ENCODE measurements around the gene CTDP1. TPM values are rescaled to one million over a fixed set of nuclear protein-coding genes. Genes with fewer than 3 reads are reported as not detected.

Gene CTDP1
- total RNA-seq, 1 experiment from 2014 or later: 16.1 TPM

DNA sequence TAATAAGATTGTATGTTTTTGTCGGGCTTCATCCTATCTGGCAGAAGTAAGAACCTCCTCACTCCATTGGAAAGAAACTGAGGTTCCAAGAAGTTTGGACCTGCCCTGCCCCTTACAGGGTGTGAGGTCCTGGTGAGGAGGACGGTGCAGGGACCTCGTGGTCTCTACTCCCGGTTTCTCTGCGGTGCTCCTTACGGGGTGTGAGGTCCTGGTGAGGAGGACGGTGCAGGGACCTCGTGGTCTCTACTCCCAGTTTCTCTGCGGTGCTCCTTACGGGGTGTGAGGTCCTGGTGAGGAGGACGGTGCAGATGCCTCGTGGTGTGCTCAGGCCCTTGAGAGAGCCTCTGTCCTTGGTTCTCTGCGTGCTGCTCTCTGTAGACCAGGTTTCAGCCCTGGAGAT is 5.2 kb downstream of the CTDP1 start:
- DNase-seq: no peak
- no peaks in the 10 kb centered on the region for H3K36me3 Mint-ChIP-seq (ENCODE audit: insufficient read depth, unreplicated experiment)
- intact Hi-C loops (cut with micrococcal nuclease; ENCODE audit: unreplicated experiment): no loop called here
- H3K27me3 Mint-ChIP-seq (ENCODE audit: insufficient read depth, unreplicated experiment): no peaks in the 10 kb centered on the region
- no peaks in the 10 kb centered on the region for H3K9me3 Mint-ChIP-seq (ENCODE audit: unreplicated experiment)
- no peaks in the 10 kb centered on the region for H3K9me3 ChIP-seq
- no peaks in the 10 kb centered on the region for H3K27me3 ChIP-seq (replicated peaks; ENCODE audit: control insufficient read depth, insufficient read depth, low read length)
- H3K36me3 ChIP-seq (ENCODE audit: control insufficient read depth, insufficient read depth, low read length): no peaks in the 10 kb centered on the region
- TF ChIP-seq, protein P1, sequence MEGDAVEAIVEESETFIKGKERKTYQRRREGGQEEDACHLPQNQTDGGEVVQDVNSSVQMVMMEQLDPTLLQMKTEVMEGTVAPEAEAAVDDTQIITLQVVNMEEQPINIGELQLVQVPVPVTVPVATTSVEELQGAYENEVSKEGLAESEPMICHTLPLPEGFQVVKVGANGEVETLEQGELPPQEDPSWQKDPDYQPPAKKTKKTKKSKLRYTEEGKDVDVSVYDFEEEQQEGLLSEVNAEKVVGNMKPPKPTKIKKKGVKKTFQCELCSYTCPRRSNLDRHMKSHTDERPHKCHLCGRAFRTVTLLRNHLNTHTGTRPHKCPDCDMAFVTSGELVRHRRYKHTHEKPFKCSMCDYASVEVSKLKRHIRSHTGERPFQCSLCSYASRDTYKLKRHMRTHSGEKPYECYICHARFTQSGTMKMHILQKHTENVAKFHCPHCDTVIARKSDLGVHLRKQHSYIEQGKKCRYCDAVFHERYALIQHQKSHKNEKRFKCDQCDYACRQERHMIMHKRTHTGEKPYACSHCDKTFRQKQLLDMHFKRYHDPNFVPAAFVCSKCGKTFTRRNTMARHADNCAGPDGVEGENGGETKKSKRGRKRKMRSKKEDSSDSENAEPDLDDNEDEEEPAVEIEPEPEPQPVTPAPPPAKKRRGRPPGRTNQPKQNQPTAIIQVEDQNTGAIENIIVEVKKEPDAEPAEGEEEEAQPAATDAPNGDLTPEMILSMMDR (IDR thresholded peaks at IDR 0.05; ENCODE audit: insufficient read depth in 1 of 2, low read depth in 1 of 2, low read length in 1 of 2, severe bottlenecking in 1 of 2, unreplicated experiment in 1 of 2): no peak
- H3K4me1 ChIP-seq: no peaks in the 10 kb centered on the region
- ChIA-PET POLR2A (no interaction called here), CTCF (no interaction called here)
- no peaks in the 10 kb centered on the region for H3K4me1 Mint-ChIP-seq (ENCODE audit: low read depth, unreplicated experiment)
- no peak overlapping the region for H3K4me3 Mint-ChIP-seq (ENCODE audit: unreplicated experiment)
- H3K27ac Mint-ChIP-seq (ENCODE audit: unreplicated experiment): no peak overlapping the region
- BruUV-seq (replicated peaks): no TSS peak
- H3K4me3 ChIP-seq (ENCODE audit: low read depth, low read length): no peak overlapping the region

- H3K9me3 ChIP-seq: no peaks in the 10 kb centered on the region
- Mint-ChIP-seq H3K36me3 (ENCODE audit: insufficient read depth, unreplicated experiment) (no peaks in the 10 kb centered on the region), H3K4me1 (ENCODE audit: low read depth, unreplicated experiment) (no peaks in the 10 kb centered on the region), H3K9me3 (ENCODE audit: unreplicated experiment) (no peaks in the 10 kb centered on the region), H3K4me3 (ENCODE audit: unreplicated experiment) (no peak overlapping the region), H3K27ac (ENCODE audit: unreplicated experiment) (no peak overlapping the region), H3K27me3 (ENCODE audit: insufficient read depth, unreplicated experiment) (no peaks in the 10 kb centered on the region)
- no peaks in the 10 kb centered on the region for H3K27me3 ChIP-seq (replicated peaks; ENCODE audit: control insufficient read depth, insufficient read depth, low read length)
- TF ChIP-seq, protein P1 (IDR thresholded peaks at IDR 0.05; ENCODE audit: insufficient read depth in 1 of 2, low read depth in 1 of 2, low read length in 1 of 2, severe bottlenecking in 1 of 2, unreplicated experiment in 1 of 2): no peak
- H3K4me3 ChIP-seq (ENCODE audit: low read depth, low read length): no peak overlapping the region
- H3K36me3 ChIP-seq (ENCODE audit: control insufficient read depth, insufficient read depth, low read length): no peaks in the 10 kb centered on the region
- no peak for DNase-seq
- no TSS peak for BruUV-seq (replicated peaks)
- no peaks in the 10 kb centered on the region for H3K4me1 ChIP-seq
- POLR2A ChIA-PET: no interaction called here
- CTCF ChIA-PET: no interaction called here
- intact Hi-C loops (cut with micrococcal nuclease; ENCODE audit: unreplicated experiment): no loop called here
Observed at GRCh38 chr18:79685281-79685680, 5.7 kb downstream of the CTDP1 start.

DNA sequence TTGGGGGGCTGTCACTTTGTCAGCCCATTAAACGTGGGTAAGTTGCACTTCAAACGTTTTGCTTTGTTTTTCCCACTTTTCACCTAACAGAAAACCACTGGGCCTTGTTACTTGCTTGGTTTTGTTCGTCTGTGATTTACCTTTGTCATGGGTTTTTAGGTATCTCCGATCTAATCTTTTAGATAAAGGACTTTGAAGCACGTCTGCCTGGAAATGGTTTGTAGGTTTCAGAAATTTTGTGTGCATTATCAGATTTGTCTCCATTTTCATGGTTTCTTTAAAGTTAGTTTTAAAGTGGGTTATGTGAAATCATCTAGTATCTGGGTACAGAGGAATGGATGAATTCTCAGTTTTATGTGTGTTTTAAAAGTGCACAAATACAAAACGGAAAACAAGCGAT is 6.4 kb downstream of the CTDP1 start:
- TF ChIP-seq, protein P1 (IDR thresholded peaks at IDR 0.05; ENCODE audit: insufficient read depth in 1 of 2, low read depth in 1 of 2, low read length in 1 of 2, severe bottlenecking in 1 of 2, unreplicated experiment in 1 of 2): no peak
- Histone ChIP-seq H3K4me3 (ENCODE audit: low read depth, low read length) (no peak overlapping the region), H3K4me1 (no peaks in the 10 kb centered on the region), H3K9me3 (no peaks in the 10 kb centered on the region), H3K36me3 (ENCODE audit: control insufficient read depth, insufficient read depth, low read length) (no peaks in the 10 kb centered on the region), H3K27me3 (replicated peaks; ENCODE audit: control insufficient read depth, insufficient read depth, low read length) (no peaks in the 10 kb centered on the region)
- BruUV-seq (replicated peaks): no TSS peak
- H3K4me1 Mint-ChIP-seq (ENCODE audit: low read depth, unreplicated experiment): no peaks in the 10 kb centered on the region
- intact Hi-C loops (cut with micrococcal nuclease; ENCODE audit: unreplicated experiment): no loop called here
- DNase-seq: no peak
- H3K9me3 Mint-ChIP-seq (ENCODE audit: unreplicated experiment): no peaks in the 10 kb centered on the region
- ChIA-PET POLR2A (no interaction called here), CTCF (no interaction called here)
- H3K27ac Mint-ChIP-seq (ENCODE audit: unreplicated experiment): no peak overlapping the region
- no peaks in the 10 kb centered on the region for H3K27me3 Mint-ChIP-seq (ENCODE audit: insufficient read depth, unreplicated experiment)
- H3K4me3 Mint-ChIP-seq (ENCODE audit: unreplicated experiment): no peak overlapping the region
- H3K36me3 Mint-ChIP-seq (ENCODE audit: insufficient read depth, unreplicated experiment): no peaks in the 10 kb centered on the region
